IMR-90 (cell line): ENCODE measurements around the gene ZKSCAN8. TPM values are rescaled to one million over a fixed set of nuclear protein-coding genes. Genes with fewer than 3 reads are reported as not detected.

ENCODE experiments used
- ATAC-seq: fragments of 200-7000 bp; cut with Tn5 transposase; 2 replicates; pipeline ENCODE4 v1.9.1; 2020; ENCODE audit warnings: low read depth, mild to moderate bottlenecking, moderate library complexity
- BruUV-seq: library from RNA; stranded (reverse); fragments of 400-500 nt; replicated peaks from 2 replicates; lab custom pipeline; 2021; lab: Mats Ljungman, UMichigan
- CTCF ChIA-PET: fragments of 300-600 bp; formaldehyde crosslinking; extraction: SDS; loops from one replicate; lab custom pipeline; 2021; ENCODE audit warnings: antibody characterized with exemption; lab: Yijun Ruan, JAX
- POLR2A ChIA-PET: fragments of 300-600 bp; sonication (Branson Sonifier 250); formaldehyde crosslinking; loops from one replicate; lab custom pipeline; 2022; ENCODE audit warnings: antibody characterized with exemption; ENCODE audit not compliant: unreplicated experiment; lab: Charles Lee
- DNase-seq: peaks from one replicate; pipeline ENCODE4 v3.0.0; 2013
- H2AFZ ChIP-seq: replicated peaks from 2 replicates; pipeline ENCODE3; 2013; ENCODE audit warnings: low read length, mild to moderate bottlenecking; ENCODE audit not compliant: poor library complexity
- H2AK5ac ChIP-seq: 2 replicates; pipeline ENCODE4 v1.6.1; 2013; ENCODE audit warnings: low read depth, low read length, inconsistent platforms
- H2AK9ac ChIP-seq: replicated peaks from 2 replicates; pipeline ENCODE3; 2013; ENCODE audit warnings: mild to moderate bottlenecking, low read depth, low read length, moderate library complexity; ENCODE audit not compliant: poor library complexity
- H2BK120ac ChIP-seq: 2 replicates; pipeline ENCODE4 v1.6.1; 2013; ENCODE audit warnings: low read depth, low read length, inconsistent platforms
- H2BK15ac ChIP-seq: 3 replicates; pipeline ENCODE4 v1.6.1; 2013; ENCODE audit warnings: low read depth, low read length, inconsistent platforms
- H2BK20ac ChIP-seq: 2 replicates; pipeline ENCODE4 v1.6.1; 2013; ENCODE audit warnings: low read depth, mild to moderate bottlenecking, inconsistent platforms, low read length, moderate library complexity
- H2BK5ac ChIP-seq: 2 replicates; pipeline ENCODE4 v1.6.1; 2013; ENCODE audit warnings: mild to moderate bottlenecking, low read depth, low read length, inconsistent platforms; ENCODE audit not compliant: poor library complexity, severe bottlenecking
- H3K14ac ChIP-seq: replicated peaks from 2 replicates; pipeline ENCODE4 v1.6.1; 2013; ENCODE audit warnings: low read depth, low read length, inconsistent platforms
- H3K18ac ChIP-seq: 2 replicates; pipeline ENCODE4 v1.6.1; 2013; ENCODE audit warnings: low read depth, low read length, control low read depth
- H3K23ac ChIP-seq: 2 replicates; pipeline ENCODE4 v1.6.1; 2013; ENCODE audit warnings: low read depth, low read length, inconsistent platforms
- H3K27ac ChIP-seq: 2 replicates; pipeline ENCODE4 v1.5.1; 2013; ENCODE audit warnings: mild to moderate bottlenecking, control low read depth, low read length; ENCODE audit not compliant: insufficient read depth
- H3K27me3 ChIP-seq: 2 replicates; pipeline ENCODE4 v1.6.1; 2013; ENCODE audit warnings: low read length; ENCODE audit not compliant: control insufficient read depth, insufficient read depth
- H3K36me3 ChIP-seq: 2 replicates; pipeline ENCODE4 v1.6.1; 2013; ENCODE audit warnings: low read length, mixed read lengths; ENCODE audit not compliant: control insufficient read depth, insufficient read depth
- H3K4ac ChIP-seq: 2 replicates; pipeline ENCODE4 v1.6.1; 2013; ENCODE audit warnings: low read depth, low read length, inconsistent platforms
- H3K4me1 ChIP-seq: 2 replicates; pipeline ENCODE4 v1.6.1; 2013; ENCODE audit warnings: low read length, mixed read lengths; ENCODE audit not compliant: control insufficient read depth, insufficient read depth
- H3K4me2 ChIP-seq: 2 replicates; pipeline ENCODE4 v1.6.1; 2013; ENCODE audit warnings: low read depth, mild to moderate bottlenecking, control low read depth, low read length, moderate library complexity
- H3K4me3 ChIP-seq: 2 replicates; pipeline ENCODE4 v1.5.1; 2013; ENCODE audit warnings: low read depth, mild to moderate bottlenecking, control low read depth, low read length, moderate library complexity; ENCODE audit not compliant: insufficient read depth
- H3K56ac ChIP-seq: 2 replicates; pipeline ENCODE4 v1.6.1; 2013; ENCODE audit warnings: low read length, inconsistent platforms; ENCODE audit not compliant: insufficient read depth; ENCODE audit errors: extremely low read depth
- H3K79me1 ChIP-seq, 2 experiments: 2 replicates each; pipeline ENCODE4 v1.6.1; 2013; ENCODE audit warnings: low read length in 2 of 2, inconsistent platforms in 1 of 2, low read depth in 1 of 2
- H3K9ac ChIP-seq: 2 replicates; pipeline ENCODE4 v1.6.1; 2013; ENCODE audit warnings: low read depth, low read length, control low read depth
- H3K9me1 ChIP-seq: 2 replicates; pipeline ENCODE4 v1.6.1; 2013; ENCODE audit warnings: low read length, inconsistent platforms; ENCODE audit not compliant: insufficient read depth
- H3K9me3 ChIP-seq: 2 replicates; pipeline ENCODE4 v1.6.1; 2013; ENCODE audit warnings: low read length; ENCODE audit not compliant: control insufficient read depth, insufficient read depth
- H4K20me1 ChIP-seq: 2 replicates; pipeline ENCODE4 v1.6.1; 2013; ENCODE audit warnings: low read length, inconsistent platforms; ENCODE audit not compliant: insufficient read depth
- H4K5ac ChIP-seq: 2 replicates; pipeline ENCODE4 v1.6.1; 2013; ENCODE audit warnings: mild to moderate bottlenecking, low read depth, low read length, control low read depth
- H4K8ac ChIP-seq, 2 experiments: 2 replicates each; pipeline ENCODE4 v1.6.1; 2013; ENCODE audit warnings: low read depth in 2 of 2, low read length in 2 of 2, control low read depth in 1 of 2, inconsistent platforms in 1 of 2
- H4K91ac ChIP-seq: 2 replicates; pipeline ENCODE4 v1.6.1; 2013; ENCODE audit warnings: low read depth, low read length, inconsistent platforms; ENCODE audit not compliant: insufficient read depth
- BHLHE40 ChIP-seq: fragments of 150-350 bp; IDR thresholded peaks from 2 replicates; pipeline ENCODE4 v1.6.1; 2016; ENCODE audit warnings: mild to moderate bottlenecking, low read depth, low read length
- CTCF ChIP-seq: conservative IDR thresholded peaks from 2 replicates; pipeline ENCODE4 v1.5.1; 2012; ENCODE audit warnings: mild to moderate bottlenecking, low read depth, low read length, improper control_type of control experiment
- MAFK ChIP-seq: IDR thresholded peaks from 2 replicates; pipeline ENCODE4 v1.6.1; 2012; ENCODE audit warnings: low read depth, low read length, improper control_type of control experiment
- MAZ ChIP-seq: IDR thresholded peaks from 2 replicates; pipeline ENCODE4 v1.6.1; 2012; ENCODE audit warnings: low read depth, mild to moderate bottlenecking, low read length, improper control_type of control experiment, moderate library complexity, borderline replicate concordance
- NFE2L2 ChIP-seq: fragments of 150-350 bp; IDR thresholded peaks from 2 replicates; pipeline ENCODE4 v1.6.1; 2016; ENCODE audit warnings: low read depth, mild to moderate bottlenecking, low read length
- POLR2A ChIP-seq: IDR thresholded peaks from 2 replicates; pipeline ENCODE4 v1.6.1; 2012; ENCODE audit warnings: mild to moderate bottlenecking, low read depth, low read length
- RCOR1 ChIP-seq: IDR thresholded peaks from 2 replicates; pipeline ENCODE4 v1.6.1; 2012; ENCODE audit warnings: mild to moderate bottlenecking, low read length, improper control_type of control experiment; ENCODE audit not compliant: insufficient replicate concordance
- SMC3 ChIP-seq: fragments of 150-350 bp; IDR thresholded peaks from 2 replicates; pipeline ENCODE4 v1.6.1; 2016; ENCODE audit warnings: low read depth, mild to moderate bottlenecking, antibody characterized with exemption, low read length, moderate library complexity
- WGBS, 2 experiments: methylation state at CpG; one replicate each; pipeline versions ENCODE4 v1.1.5 to v1.1.7; 2013; ENCODE audit warnings: missing lambda C conversion rate in 2 of 2; ENCODE audit not compliant: insufficient read length in 1 of 2; ENCODE audit errors: extremely low coverage in 2 of 2; 5-methylcytosine and 5-hydroxymethylcytosine counted together
- dilution Hi-C: fragments of 300-500 bp; cut with HindIII; formaldehyde crosslinking; loops from one replicate; pipeline ENCODE4 v1.14.3; 2018; ENCODE audit warnings: low sequenced_read_pairs; ENCODE audit not compliant: unreplicated experiment
- in situ Hi-C: fragments of 300-500 bp; cut with MboI; formaldehyde crosslinking; loops from 3 replicates; pipeline ENCODE4 v1.14.3; 2019; ENCODE audit warnings: low sequenced_read_pairs, inconsistent platforms, mixed read lengths
- intact Hi-C: fragments of 100-400 bp; cut with micrococcal nuclease; formaldehyde crosslinking; loops from 2 replicates; pipeline ENCODE4 v1.10.0; 2022
- polyA plus RNA-seq, 3 experiments: library from polyadenylated mRNA; depleted of rRNA; stranded (reverse); fragments of >200 nt; gene quantifications; 2 replicates each; pipeline ENCODE4 v1.2.3, GENCODE V29; 2012; ENCODE audit warnings: low replicate concordance in 1 of 3
- total RNA-seq: library from RNA; depleted of rRNA; stranded (reverse); fragments of >200 nt; gene quantifications from 2 replicates; pipeline ENCODE4 v1.2.3, GENCODE V29; 2012

The ZKSCAN8 gene
- total and polyA plus RNA-seq, 2 of the 4 experiments (the other 2 are of a cell fraction), result 8.3 to 22.8 TPM

GRCh38 chr6:28167068-28167467 lies 25.4 kb downstream of the ZKSCAN8 start:
- ATAC-seq, result peak; percentile 59

More at GRCh38 chr6:28167068-28167467, 25.4 kb downstream of the ZKSCAN8 start:
- peak; percentile 92 for DNase-seq
- Histone ChIP-seq H3K27ac (no peak overlapping the region), H3K9me1 (no peaks in the 10 kb centered on the region), H4K5ac (no peak overlapping the region), H4K8ac (no peak overlapping the region), H3K56ac (no peak overlapping the region), H2BK20ac (no peak overlapping the region), H3K9ac (no peak overlapping the region), H2AFZ (no peak overlapping the region), H2AK9ac (no peak overlapping the region), H3K23ac (no peak overlapping the region), H2BK5ac (no peak overlapping the region), H2BK15ac (no peak overlapping the region), H2BK120ac (no peak overlapping the region), H3K36me3 (no peaks in the 10 kb centered on the region), H3K18ac (peak overlapping the region; percentile 49; the same call in 1 of the 2 replicates), H3K4ac (no peak overlapping the region), H2AK5ac (no peak overlapping the region), H3K4me2 (peak overlapping the region; percentile 40; the same call in 1 of the 2 replicates), H3K27me3 (no peaks in the 10 kb centered on the region), H3K4me1 (no peaks in the 10 kb centered on the region; the same call in 1 of the 2 replicates), H4K20me1 (no peaks in the 10 kb centered on the region), H3K9me3 (no peaks in the 10 kb centered on the region), H3K79me1 (peaks cover 3% of the 10 kb centered on the region in 2 experiments; a peak in 2 of 4 replicates), H3K4me3 (no peak overlapping the region), H4K91ac (no peak overlapping the region), H3K14ac (no peak overlapping the region)
- POLR2A ChIA-PET, result no interaction called here
- BruUV-seq, result no TSS peak
- TF ChIP-seq CTCF, result no peak
- no peak for TF ChIP-seq NFE2L2
- no peak for TF ChIP-seq POLR2A
- no peak for TF ChIP-seq MAZ
- peak; percentile 48 for TF ChIP-seq MAFK
- no peak for TF ChIP-seq SMC3
- TF ChIP-seq RCOR1, result no peak
- TF ChIP-seq BHLHE40, result 0 out of 2 replicates have a peak, but pooled peaks have one; percentile 7
- intact Hi-C loops, result no loop called here
- WGBS, 2 experiments, result no CpG with 5 or more reads among the region's 4 CpGs
- CTCF ChIA-PET, result interaction anchor here (0.6 kb wide), 1 partner anchor 200 kb away, joined by 3 read pairs; no protein-coding TSS in a partner anchor
- in situ Hi-C loops, result no loop called here
- dilution Hi-C loops, result no loop called here
